Stomach (tissue), 9 donors: Measurements from ENCODE around the gene USP11. TPM values are rescaled to one million over a fixed set of nuclear protein-coding genes. Genes with fewer than 3 reads are reported as not detected.

ENCODE experiments used
- DNase-seq, 2 donors: peaks; one replicate each; pipeline versions ENCODE4 v3.0.0 to v3.0.0-alpha.2; 2013 to 2019
- H3K27ac ChIP-seq, 5 donors: fragments of 200-600 bp in 4 of 5; sonication (generic) in 4 of 5; one replicate each; pipeline ENCODE4 v1.5.1; 2013 to 2019; ENCODE audit warnings: mild to moderate bottlenecking in 1 of 5, moderate library complexity in 1 of 5
- H3K27me3 ChIP-seq, 3 donors: fragments of 200-600 bp; sonication (generic); one replicate each; pipeline ENCODE4 v1.5.1; 2017 to 2019; ENCODE audit warnings: mixed run types in 1 of 3
- H3K36me3 ChIP-seq, 4 donors: fragments of 200-600 bp; sonication (generic); 1 replicate in 3 of 4; 2 replicates in 1 of 4; pipeline ENCODE4 v1.5.1; 2016 to 2019
- H3K4me1 ChIP-seq, 4 donors: fragments of 200-600 bp; sonication (generic); one replicate each; pipeline ENCODE4 v1.5.1; 2016 to 2019
- H3K4me3 ChIP-seq, 4 donors: fragments of 200-600 bp; sonication (generic) in 3 of 4; one replicate each; pipeline ENCODE4 v1.5.1; 2016 to 2019; ENCODE audit warnings: mild to moderate bottlenecking in 1 of 4
- H3K9me3 ChIP-seq, 4 donors: fragments of 200-600 bp; sonication (generic); one replicate each; pipeline ENCODE4 v1.5.1; 2016 to 2019
- CTCF ChIP-seq, 7 experiments: fragments of 450-650 bp in 4 of 7; fragments of 200-600 bp in 3 of 7; sonication (generic) in 3 of 7; IDR thresholded peaks; one replicate each; pipeline ENCODE4 v1.5.1; 2016 to 2019; ENCODE audit warnings: antibody characterized with exemption in 7 of 7, control low read depth in 2 of 7, mild to moderate bottlenecking in 1 of 7
- EP300 ChIP-seq: sonication (generic); formaldehyde crosslinking; IDR thresholded peaks from one replicate; pipeline ENCODE4 v1.6.1; 2017; ENCODE audit warnings: antibody characterized with exemption
- POLR2A ChIP-seq, 4 donors: fragments of 450-650 bp; IDR thresholded peaks; one replicate each; pipeline ENCODE4 v1.6.1; 2016; ENCODE audit warnings: antibody characterized with exemption in 4 of 4, control low read depth in 2 of 4, mild to moderate bottlenecking in 1 of 4, moderate library complexity in 1 of 4
- POLR2AphosphoS5 ChIP-seq, 3 donors: sonication (generic); formaldehyde crosslinking; IDR thresholded peaks; one replicate each; pipeline ENCODE4 v1.6.1; 2016; ENCODE audit warnings: antibody characterized with exemption in 3 of 3
- WGBS, 5 donors: extraction: QIAGEN DNeasy Blood & Tissue Kit in 3 of 5; methylation state at CpG; one replicate each; pipeline versions ENCODE4 v1.1.5 to v1.1.7; 2013 to 2018; 5-methylcytosine and 5-hydroxymethylcytosine counted together
- intact Hi-C: fragments of 100-400 bp; cut with DNase I; formaldehyde crosslinking; loops from one replicate; pipeline ENCODE4 v1.15.1; 2023; ENCODE audit warnings: low total_unique reads
- polyA plus RNA-seq, 3 donors: library from polyadenylated mRNA; stranded (reverse); fragments of 200-250 nt; gene quantifications; one replicate each; pipeline ENCODE4 v1.2.3, GENCODE V29; 2013
- total RNA-seq, 5 donors: library from RNA; depleted of rRNA; stranded (reverse); fragments of >200 nt; gene quantifications; one replicate each; pipeline versions ENCODE4 v1.1.0 to v1.2.3, GENCODE V29; 2014 to 2016
- donor health status: healthy with polysubstance abuse.
- donor health status: Bipolar disorder and iron deficiency.
- donor health status: healthy.

USP11 gene
- total and polyA plus RNA-seq, 8 donors = 6.4 to 52.3 (median 17.5) TPM

GRCh38 chrX:47234583-47234982 lies 1.8 kb downstream of the USP11 start:
- DNase-seq = no peak
- Histone ChIP-seq H3K27ac (peak overlapping the region in 4 of 5 donors; percentile 90 to 98 (median 97)), H3K27me3 (peaks cover 0 to 15% (median 0%) of the 10 kb centered on the region in 3 donors), H3K4me3 (peak overlapping the region; percentile 49 to 67 (median 54)), H3K4me1 (peaks cover 0 to 7% (median 0%) of the 10 kb centered on the region in 4 donors), H3K9me3 (no peaks in the 10 kb centered on the region), H3K36me3 (peaks cover 0 to 6% (median 4%) of the 10 kb centered on the region in 4 donors)
- WGBS, 5 donors = 48 to 62% (median 59%) methylated on average over 3 of the region's 3 CpGs
- intact Hi-C loops = no loop called here
- TF ChIP-seq POLR2A (IDR thresholded peaks at IDR 0.05) (no peak), EP300 (no peak), POLR2AphosphoS5 (IDR thresholded peaks at IDR 0.05) (no peak), CTCF (IDR thresholded peaks at IDR 0.05) (no peak)

GRCh38 chrX:47235691-47236103 lies 2.9 kb downstream of the USP11 start:
- H3K27ac ChIP-seq = peak overlapping the region in 4 of 5 donors; percentile 20 to 98 (median 66)

GRCh38 chrX:47239199-47239598 lies 6.4 kb downstream of the USP11 start:
- 70 to 74% (median 72%) methylated on average over 8 of the region's 8 CpGs for WGBS, 5 donors
- TF ChIP-seq POLR2A (IDR thresholded peaks at IDR 0.05) = no peak
- no peak for TF ChIP-seq POLR2AphosphoS5 (IDR thresholded peaks at IDR 0.05)
- no peak for TF ChIP-seq CTCF (IDR thresholded peaks at IDR 0.05)
- TF ChIP-seq EP300 = no peak
- Histone ChIP-seq H3K4me3 (no peak overlapping the region), H3K4me1 (no peaks in the 10 kb centered on the region), H3K27ac (no peak overlapping the region), H3K36me3 (peaks cover 11 to 49% (median 45%) of the 10 kb centered on the region in 4 donors), H3K27me3 (peaks cover 0 to 13% (median 0%) of the 10 kb centered on the region in 3 donors), H3K9me3 (no peaks in the 10 kb centered on the region)
- intact Hi-C loops = no loop called here
- no peak for DNase-seq

More at GRCh38 chrX:47235691-47236103, 2.9 kb downstream of the USP11 start:
- Histone ChIP-seq H3K4me1 (peaks cover 0 to 7% (median 0%) of the 10 kb centered on the region in 4 donors), H3K4me3 (no peak overlapping the region), H3K27me3 (peaks cover 0 to 15% (median 0%) of the 10 kb centered on the region in 3 donors), H3K36me3 (peaks cover 0 to 15% (median 13%) of the 10 kb centered on the region in 4 donors), H3K9me3 (no peaks in the 10 kb centered on the region)
- intact Hi-C loops = no loop called here
- 51 to 85% (median 76%) methylated on average over 4 of the region's 4 CpGs for WGBS, 5 donors
- DNase-seq = no peak
- TF ChIP-seq POLR2AphosphoS5 (IDR thresholded peaks at IDR 0.05) = no peak
- TF ChIP-seq CTCF (IDR thresholded peaks at IDR 0.05) = no peak
- no peak for TF ChIP-seq EP300
- no peak for TF ChIP-seq POLR2A (IDR thresholded peaks at IDR 0.05)

- intact Hi-C loops = no loop called here
- Histone ChIP-seq H3K4me1 (no peaks in the 10 kb centered on the region), H3K36me3 (peaks cover 19 to 57% (median 54%) of the 10 kb centered on the region in 4 donors), H3K27ac (no peak overlapping the region), H3K4me3 (no peak overlapping the region), H3K27me3 (peaks cover 0 to 13% (median 0%) of the 10 kb centered on the region in 3 donors), H3K9me3 (no peaks in the 10 kb centered on the region)
- TF ChIP-seq POLR2A (IDR thresholded peaks at IDR 0.05) = no peak
- no peak for DNase-seq
- 91 to 99% (median 96%) methylated on average over 8 to 12 of the region's 12 CpGs for WGBS, 5 donors
These were observed 7.2 kb downstream of the USP11 start for GRCh38 chrX:47239898-47240545.

GRCh38 chrX:47240619-47241018 lies 7.8 kb downstream of the USP11 start:
- H3K9me3 ChIP-seq = no peaks in the 10 kb centered on the region
- H3K4me1 ChIP-seq = no peaks in the 10 kb centered on the region
- peaks cover 19 to 63% (median 60%) of the 10 kb centered on the region in 4 donors for H3K36me3 ChIP-seq
- peaks cover 0 to 13% (median 0%) of the 10 kb centered on the region in 3 donors for H3K27me3 ChIP-seq
- H3K4me3 ChIP-seq = no peak overlapping the region
- DNase-seq = no peak
- WGBS, 5 donors = 80 to 93% (median 88%) methylated on average over 5 to 7 of the region's 7 CpGs
- H3K27ac ChIP-seq = no peak overlapping the region
- intact Hi-C loops = no loop called here
- TF ChIP-seq POLR2A (IDR thresholded peaks at IDR 0.05) = no peak
- no peak for TF ChIP-seq CTCF (IDR thresholded peaks at IDR 0.05)
